ENCODE measurements around the gene BGN.

BGN gene

DNA sequence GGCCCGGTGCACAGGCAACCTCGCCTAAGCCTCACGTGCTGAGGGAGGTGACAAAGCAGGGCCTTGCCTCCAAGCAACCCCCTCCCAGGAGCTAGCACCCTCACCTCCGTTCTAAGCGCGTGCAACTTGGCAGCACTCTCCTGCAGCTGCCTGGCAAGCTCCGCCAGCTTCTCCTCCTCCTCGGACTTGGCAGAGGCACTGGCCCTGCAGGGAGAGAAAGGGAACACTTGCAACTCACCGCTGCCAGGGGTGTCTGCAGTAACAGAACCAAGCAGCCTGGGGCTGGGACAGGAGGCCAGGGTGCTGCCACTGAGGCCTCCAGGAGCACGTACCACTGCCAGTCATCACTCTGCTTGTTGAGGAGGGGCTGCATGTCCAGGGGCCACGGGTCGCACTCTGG is 38.6 kb upstream of the BGN start:
- no peak for DNase-seq (ENCODE audit: extremely low read depth, low read depth)
- TF ChIP-seq, protein P1, sequence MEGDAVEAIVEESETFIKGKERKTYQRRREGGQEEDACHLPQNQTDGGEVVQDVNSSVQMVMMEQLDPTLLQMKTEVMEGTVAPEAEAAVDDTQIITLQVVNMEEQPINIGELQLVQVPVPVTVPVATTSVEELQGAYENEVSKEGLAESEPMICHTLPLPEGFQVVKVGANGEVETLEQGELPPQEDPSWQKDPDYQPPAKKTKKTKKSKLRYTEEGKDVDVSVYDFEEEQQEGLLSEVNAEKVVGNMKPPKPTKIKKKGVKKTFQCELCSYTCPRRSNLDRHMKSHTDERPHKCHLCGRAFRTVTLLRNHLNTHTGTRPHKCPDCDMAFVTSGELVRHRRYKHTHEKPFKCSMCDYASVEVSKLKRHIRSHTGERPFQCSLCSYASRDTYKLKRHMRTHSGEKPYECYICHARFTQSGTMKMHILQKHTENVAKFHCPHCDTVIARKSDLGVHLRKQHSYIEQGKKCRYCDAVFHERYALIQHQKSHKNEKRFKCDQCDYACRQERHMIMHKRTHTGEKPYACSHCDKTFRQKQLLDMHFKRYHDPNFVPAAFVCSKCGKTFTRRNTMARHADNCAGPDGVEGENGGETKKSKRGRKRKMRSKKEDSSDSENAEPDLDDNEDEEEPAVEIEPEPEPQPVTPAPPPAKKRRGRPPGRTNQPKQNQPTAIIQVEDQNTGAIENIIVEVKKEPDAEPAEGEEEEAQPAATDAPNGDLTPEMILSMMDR (IDR thresholded peaks at IDR 0.05; ENCODE audit: low read depth, low read length), result no peak

DNA sequence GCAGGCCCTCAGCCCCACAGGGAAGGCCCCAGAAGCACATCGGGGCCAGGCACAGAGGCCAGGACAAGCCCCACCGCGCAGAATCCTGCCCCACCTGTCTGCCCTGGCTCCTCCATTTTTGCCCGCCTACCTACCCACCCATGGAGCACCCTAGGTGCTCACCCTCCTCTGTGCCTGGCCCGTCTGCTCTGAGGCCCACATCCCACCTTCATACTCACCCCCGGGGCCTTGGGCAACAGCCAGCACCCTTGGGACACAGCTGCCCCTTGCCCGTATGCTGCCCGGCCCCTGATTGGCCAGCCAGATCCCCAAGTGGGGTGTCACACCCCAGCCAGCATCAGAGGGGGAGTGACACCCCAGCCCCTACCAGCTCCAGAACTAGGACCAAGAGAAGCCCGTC is 38.1 kb upstream of the BGN start:
- no peak for DNase-seq (ENCODE audit: extremely low read depth, low read depth)
- TF ChIP-seq, protein P1 (IDR thresholded peaks at IDR 0.05; ENCODE audit: low read depth, low read length), result no peak

DNA sequence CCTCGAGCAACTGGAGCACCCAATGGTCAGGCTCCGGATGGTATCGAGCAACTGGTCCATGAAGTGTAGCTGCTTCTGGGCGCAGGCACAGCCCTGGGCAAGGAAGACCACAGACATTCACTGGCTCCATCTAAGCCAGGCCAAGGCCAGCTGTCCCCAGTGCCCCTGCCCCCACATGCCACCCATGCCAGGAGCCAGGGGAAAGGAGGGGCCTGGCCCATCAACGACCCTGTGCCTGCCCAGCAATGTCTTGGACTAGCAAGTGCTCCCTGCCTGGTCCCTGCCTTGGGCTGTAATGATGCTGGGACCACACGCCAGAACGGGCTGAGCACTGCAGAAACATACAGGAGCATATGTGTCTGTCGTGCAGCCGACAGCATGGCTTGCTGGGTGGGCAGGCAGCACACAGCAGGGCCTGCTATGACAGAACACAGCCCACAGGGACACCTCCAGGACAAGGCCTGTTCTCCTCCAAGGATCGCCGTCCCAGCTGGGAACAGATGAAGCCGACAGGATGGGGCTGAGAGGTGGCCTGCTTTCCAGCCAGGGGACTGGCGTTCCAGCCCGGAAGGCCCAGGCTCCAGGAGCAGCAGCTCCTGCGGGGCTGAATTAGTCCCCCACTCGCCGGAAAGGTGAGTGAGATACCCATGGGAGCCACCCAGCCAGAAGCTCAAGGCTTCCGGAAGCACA is 37.5 kb upstream of the BGN start:
- TF ChIP-seq, protein P1 (IDR thresholded peaks at IDR 0.05; ENCODE audit: low read depth, low read length), result no peak
- no peak for DNase-seq (ENCODE audit: extremely low read depth, low read depth)

DNA sequence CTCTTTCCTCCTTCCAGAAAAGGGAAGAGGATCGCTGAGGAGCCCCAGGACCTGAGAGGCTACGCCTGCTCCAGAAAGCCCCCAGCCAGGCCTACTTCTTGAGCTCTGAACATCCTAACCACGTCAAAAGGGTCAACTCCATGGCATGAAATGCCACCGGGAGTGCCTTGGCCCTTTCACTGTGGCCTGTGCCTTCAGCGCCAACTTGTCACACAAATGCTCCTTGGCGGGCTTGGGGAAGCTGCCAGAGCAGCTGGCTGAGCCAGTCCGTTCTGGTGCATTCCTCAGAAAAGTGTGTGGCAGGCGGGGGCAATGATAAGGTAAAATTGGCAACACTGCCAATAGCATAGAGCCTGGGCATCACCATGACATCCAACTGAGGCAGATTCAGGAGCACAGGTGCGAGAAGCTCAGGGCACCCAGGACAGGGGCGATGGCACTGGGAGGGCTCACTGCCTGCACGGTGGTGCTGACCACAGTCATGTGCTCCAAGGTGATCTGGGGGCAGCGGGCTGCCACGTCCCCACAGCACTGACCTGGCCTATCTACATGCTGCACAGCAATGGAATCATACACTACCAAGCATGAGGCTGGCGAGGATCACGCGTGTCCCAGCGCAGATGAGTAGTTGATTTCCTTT is 36.8 kb upstream of the BGN start:
- TF ChIP-seq, protein P1 (IDR thresholded peaks at IDR 0.05; ENCODE audit: low read depth, low read length), result no peak
- DNase-seq (ENCODE audit: extremely low read depth, low read depth), result no peak

DNA sequence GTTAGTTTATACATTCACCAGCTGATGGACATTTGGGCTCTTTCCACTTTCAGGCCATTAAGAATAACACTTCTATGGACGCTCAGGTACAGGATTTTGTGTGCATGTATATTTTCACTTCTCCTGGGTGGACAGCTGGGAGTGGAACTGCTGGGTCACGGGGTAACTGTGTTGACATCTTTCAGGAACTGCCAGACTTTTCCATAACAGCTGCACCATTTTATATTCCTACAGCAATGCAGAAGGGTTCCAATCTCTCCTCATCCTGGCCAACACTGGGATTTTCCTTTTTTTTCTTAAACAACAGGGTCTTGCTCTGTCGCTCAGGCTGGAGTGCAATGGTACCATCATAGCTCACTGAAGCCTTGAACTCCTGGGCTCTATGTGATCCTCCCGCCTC is 36.3 kb upstream of the BGN start:
- no peak for DNase-seq (ENCODE audit: extremely low read depth, low read depth)

DNA sequence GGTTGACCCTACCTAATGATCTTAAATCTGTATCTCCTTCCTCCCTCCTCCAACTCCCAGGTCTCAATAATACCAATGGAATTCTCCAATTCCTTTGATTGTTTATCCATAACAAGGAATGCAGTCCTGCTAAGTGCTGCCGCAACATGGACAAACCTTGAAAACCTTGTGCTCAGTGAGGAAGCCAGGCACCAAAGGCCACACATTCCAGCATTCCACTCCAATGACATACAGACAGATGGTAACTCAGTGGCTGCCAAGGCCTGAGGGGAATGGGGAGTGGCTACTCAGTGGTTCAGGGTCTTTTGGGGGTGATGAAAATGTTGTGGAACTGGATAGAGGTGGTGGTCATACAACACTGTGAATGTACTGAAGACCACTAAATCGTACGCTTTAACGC is 34.8 kb upstream of the BGN start:
- TF ChIP-seq, protein P1 (IDR thresholded peaks at IDR 0.05; ENCODE audit: low read depth, low read length), result no peak
- DNase-seq (ENCODE audit: extremely low read depth, low read depth), result no peak

More for the DNA sequence above, 36.3 kb upstream of the BGN start:
- TF ChIP-seq, protein P1 (IDR thresholded peaks at IDR 0.05; ENCODE audit: low read depth, low read length), result no peak

DNA sequence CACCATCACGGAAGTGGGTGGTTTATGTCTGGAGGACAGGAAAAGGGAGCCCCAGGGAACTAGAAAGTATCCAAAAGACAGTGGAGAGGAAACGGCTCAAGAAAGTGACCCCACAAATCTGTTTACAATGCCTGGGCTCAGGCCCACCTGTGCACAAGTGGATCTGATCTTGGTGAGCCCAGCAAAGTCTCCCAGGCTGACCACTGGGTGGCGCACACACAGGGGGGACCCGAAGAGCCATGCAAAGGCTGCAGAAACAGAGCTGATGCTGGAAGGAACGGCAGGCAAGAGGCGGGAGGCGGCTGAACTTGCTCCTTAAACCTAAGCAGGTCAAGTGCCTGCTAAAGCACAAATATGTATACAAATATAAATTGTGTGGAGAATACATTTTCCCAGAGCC is 34.0 kb upstream of the BGN start:
- TF ChIP-seq, protein P1 (IDR thresholded peaks at IDR 0.05; ENCODE audit: low read depth, low read length), result peak; percentile 63

More for the DNA sequence above, 34.0 kb upstream of the BGN start:
- no peak for DNase-seq (ENCODE audit: extremely low read depth, low read depth)

Data from AG09319 (cell line).